H1 (cell line): ENCODE results near the gene TEDDM1. TPM values are rescaled to one million over a fixed set of nuclear protein-coding genes. Genes with fewer than 3 reads are reported as not detected.

Experiments used
- CTCF ChIA-PET: fragments of 300-600 bp; sonication (Branson Sonifier 250); formaldehyde crosslinking; loops from one replicate; lab custom pipeline; 2021; ENCODE audit not compliant: partially characterized antibody; lab: Charles Lee
- POLR2A ChIA-PET: fragments of 300-600 bp; sonication (Branson Sonifier 250); formaldehyde crosslinking; loops from one replicate; lab custom pipeline; 2021; ENCODE audit warnings: inconsistent platforms; ENCODE audit not compliant: partially characterized antibody; lab: Charles Lee
- DNase-seq, 2 experiments: peaks; one replicate each; pipeline versions ENCODE4 v3.0.0 to v3.0.0-alpha.2; 2010 to 2022; ENCODE audit warnings: low spot score in 2 of 2, low read depth in 1 of 2, mixed read lengths in 1 of 2
- FAIRE-seq: peaks from 2 replicates; lab custom pipeline; 2011; peaks lifted over from hg19 to GRCh38; lab: Jason Lieb, UNC
- H2AFZ ChIP-seq: 2 replicates; pipeline ENCODE4 v1.8.1; 2012; ENCODE audit warnings: low read length, inconsistent platforms
- H2AK5ac ChIP-seq: 2 replicates; pipeline ENCODE4 v1.6.1; 2013; ENCODE audit warnings: low read depth, low read length
- H2BK120ac ChIP-seq: replicated peaks from 2 replicates; pipeline ENCODE3; 2013; ENCODE audit warnings: low read depth, low read length, inconsistent platforms
- H2BK12ac ChIP-seq: 2 replicates; pipeline ENCODE4 v1.6.1; 2013; ENCODE audit warnings: low read depth, low read length
- H2BK15ac ChIP-seq: 2 replicates; pipeline ENCODE4 v1.6.1; 2013; ENCODE audit warnings: low read length
- H2BK20ac ChIP-seq: 2 replicates; pipeline ENCODE4 v1.6.1; 2013; ENCODE audit warnings: low read length
- H2BK5ac ChIP-seq: 2 replicates; pipeline ENCODE4 v1.6.1; 2013; ENCODE audit warnings: low read depth, low read length
- H3K14ac ChIP-seq: 2 replicates; pipeline ENCODE4 v1.6.1; 2013; ENCODE audit warnings: inconsistent platforms; ENCODE audit not compliant: insufficient read length
- H3K18ac ChIP-seq: 2 replicates; pipeline ENCODE4 v1.6.1; 2013; ENCODE audit warnings: low read length; ENCODE audit errors: extremely low read depth
- H3K23ac ChIP-seq: 2 replicates; pipeline ENCODE4 v1.6.1; 2013; ENCODE audit warnings: inconsistent platforms; ENCODE audit not compliant: insufficient read length
- H3K23me2 ChIP-seq: 2 replicates; pipeline ENCODE4 v1.6.1; 2013; ENCODE audit warnings: low read depth, low read length
- H3K27ac ChIP-seq: 2 replicates; pipeline ENCODE4 v1.6.1; 2011; ENCODE audit warnings: low read depth, low read length, inconsistent platforms
- H3K27me3 ChIP-seq, 4 experiments: replicated peaks in 1 of 4; 1 replicate in 1 of 4; 2 replicates in 3 of 4; pipeline versions ENCODE4 v1.6.1 to v1.8.1; 2011 to 2013; ENCODE audit warnings: low read length in 3 of 4, mild to moderate bottlenecking in 3 of 4, inconsistent platforms in 2 of 4, mixed read lengths in 2 of 4, moderate library complexity in 1 of 4; ENCODE audit not compliant: control insufficient read depth in 3 of 4, insufficient read depth in 3 of 4; ENCODE audit errors: extremely low read depth in 1 of 4
- H3K36me3 ChIP-seq, 4 experiments: 2 replicates each; pipeline versions ENCODE4 v1.6.1 to v1.8.1; 2011 to 2013; ENCODE audit warnings: mild to moderate bottlenecking in 4 of 4, low read length in 3 of 4, moderate library complexity in 2 of 4, control low read depth in 1 of 4, inconsistent platforms in 1 of 4; ENCODE audit not compliant: insufficient read depth in 4 of 4, control insufficient read depth in 2 of 4
- H3K4ac ChIP-seq: replicated peaks from 2 replicates; pipeline ENCODE3; 2013; ENCODE audit warnings: low read length, low read depth, mixed read lengths, inconsistent platforms; ENCODE audit not compliant: insufficient read length
- H3K4me1 ChIP-seq, 4 experiments: replicated peaks in 1 of 4; 1 replicate in 1 of 4; 2 replicates in 3 of 4; pipeline versions ENCODE4 v1.6.1 to v1.8.1; 2011 to 2013; ENCODE audit warnings: low read length in 3 of 4, inconsistent platforms in 2 of 4, mixed read lengths in 1 of 4; ENCODE audit not compliant: insufficient read depth in 4 of 4, control insufficient read depth in 3 of 4
- H3K4me2 ChIP-seq, 2 experiments: 2 replicates each; pipeline versions ENCODE4 v1.6.1 to v1.8.1; 2011 to 2013; ENCODE audit warnings: low read depth in 2 of 2, low read length in 2 of 2, control low read depth in 1 of 2, inconsistent platforms in 1 of 2, mild to moderate bottlenecking in 1 of 2; ENCODE audit not compliant: insufficient read depth in 1 of 2
- H3K4me3 ChIP-seq, 4 experiments: fragments of 200-600, 300-600 bp in 1 of 4; sonication (generic), shearing (Covaris generic), sonication (Bioruptor Twin) in 1 of 4; 2 replicates each; pipeline versions ENCODE4 v1.5.1 to v1.8.1; 2011 to 2016; ENCODE audit warnings: low read length in 4 of 4, low read depth in 3 of 4, control low read depth in 2 of 4, inconsistent platforms in 2 of 4, mild to moderate bottlenecking in 2 of 4, mixed read lengths in 1 of 4, moderate library complexity in 1 of 4; ENCODE audit not compliant: insufficient read depth in 2 of 4; ENCODE audit errors: extremely low read depth in 1 of 4
- H3K56ac ChIP-seq: replicated peaks from 2 replicates; pipeline ENCODE3; 2013; ENCODE audit warnings: low read depth, mild to moderate bottlenecking, mixed read lengths, low read length, inconsistent platforms; ENCODE audit not compliant: insufficient read length
- H3K79me1 ChIP-seq: 2 replicates; pipeline ENCODE4 v1.6.1; 2013; ENCODE audit warnings: low read depth, low read length, control low read depth
- H3K79me2 ChIP-seq, 2 experiments: 2 replicates each; pipeline versions ENCODE4 v1.6.1 to v1.8.1; 2012 to 2013; ENCODE audit warnings: low read length in 2 of 2, mild to moderate bottlenecking in 2 of 2, inconsistent platforms in 1 of 2; ENCODE audit not compliant: insufficient read depth in 2 of 2, control insufficient read depth in 1 of 2
- H3K9ac ChIP-seq, 4 experiments: replicated peaks in 1 of 4; 1 replicate in 1 of 4; 2 replicates in 3 of 4; pipeline versions ENCODE4 v1.6.1 to v1.8.1; 2011 to 2013; ENCODE audit warnings: low read depth in 3 of 4, low read length in 3 of 4, control low read depth in 2 of 4, mild to moderate bottlenecking in 2 of 4, moderate library complexity in 2 of 4, inconsistent platforms in 1 of 4; ENCODE audit errors: extremely low read depth in 1 of 4
- H3K9me3 ChIP-seq, 2 experiments: 2 replicates each; pipeline versions ENCODE4 v1.6.1 to v1.8.1; 2012 to 2013; ENCODE audit warnings: mild to moderate bottlenecking in 2 of 2, moderate library complexity in 2 of 2, control low read depth in 1 of 2, inconsistent platforms in 1 of 2, low read depth in 1 of 2, low read length in 1 of 2, mixed read lengths in 1 of 2; ENCODE audit not compliant: insufficient read depth in 2 of 2
- H4K20me1 ChIP-seq, 2 experiments: replicated peaks in 1 of 2; 2 replicates each; pipeline versions ENCODE3 to v1.8.1; 2011 to 2013; ENCODE audit warnings: inconsistent platforms in 2 of 2, low read length in 2 of 2, mild to moderate bottlenecking in 1 of 2; ENCODE audit not compliant: insufficient read depth in 2 of 2, control insufficient read depth in 1 of 2
- H4K5ac ChIP-seq: 2 replicates; pipeline ENCODE4 v1.6.1; 2013; ENCODE audit warnings: low read length, low read depth, mixed read lengths, inconsistent platforms; ENCODE audit not compliant: insufficient read length
- H4K8ac ChIP-seq: 2 replicates; pipeline ENCODE4 v1.8.0; 2013; ENCODE audit warnings: mild to moderate bottlenecking, moderate library complexity, low read length, inconsistent platforms; ENCODE audit not compliant: insufficient read depth; ENCODE audit errors: extremely low read depth
- H4K91ac ChIP-seq: replicated peaks from 2 replicates; pipeline ENCODE3; 2013; ENCODE audit warnings: low read length, mixed read lengths, inconsistent platforms; ENCODE audit not compliant: insufficient read length
- NRF1 ChIP-seq: IDR thresholded peaks from 2 replicates; pipeline ENCODE4 v1.6.1; 2011; ENCODE audit warnings: mild to moderate bottlenecking, low read depth, low read length, improper control_type of control experiment
- RXRA ChIP-seq: IDR thresholded peaks from 2 replicates; pipeline ENCODE4 v1.6.1; 2011; ENCODE audit warnings: low read depth, mild to moderate bottlenecking, low read length, moderate library complexity; ENCODE audit not compliant: insufficient read depth
- WGBS, 2 experiments: shearing (Covaris generic) in 1 of 2; methylation state at CpG; one replicate each; pipeline versions ENCODE4 v1.1.6 to v1.1.7; 2013 to 2015; ENCODE audit warnings: low lambda C conversion rate in 2 of 2, mixed read lengths in 2 of 2, inconsistent platforms in 1 of 2, low coverage in 1 of 2, missing lambda C conversion rate in 1 of 2; ENCODE audit not compliant: insufficient replicate concordance in 2 of 2, insufficient coverage in 1 of 2, insufficient read length in 1 of 2; ENCODE audit errors: extremely low coverage in 1 of 2, missing lambda C conversion rate in 1 of 2; 5-methylcytosine and 5-hydroxymethylcytosine counted together
- polyA plus RNA-seq, 7 experiments: library from polyadenylated mRNA; depleted of rRNA in 3 of 7; stranded (reverse) in 5 of 7; unstranded in 2 of 7; fragments of >200 nt in 5 of 7; fragments of 200-250 nt in 2 of 7; gene quantifications; 1 replicate in 5 of 7; 2 replicates in 1 of 7; 4 replicates in 1 of 7; pipeline versions ENCODE4 v1.2.1 to v1.2.3, GENCODE V29; 2011 to 2013; ENCODE audit warnings: missing spikeins in 2 of 7, mixed read lengths in 2 of 7
- total RNA-seq: library from RNA; stranded (reverse); fragmentation: NEBNext Ultra II Directional; extraction: Animal tissue kit (Norgen Biotek cat#: 25700); gene quantifications from 2 replicates; pipeline ENCODE4 v1.2.1, GENCODE V29; 2021

The TEDDM1 gene
- total and polyA plus RNA-seq, 2 of the 8 experiments (the other 6 are each of a cell fraction or from before 2014, with no cell fraction given) = not detected

DNA sequence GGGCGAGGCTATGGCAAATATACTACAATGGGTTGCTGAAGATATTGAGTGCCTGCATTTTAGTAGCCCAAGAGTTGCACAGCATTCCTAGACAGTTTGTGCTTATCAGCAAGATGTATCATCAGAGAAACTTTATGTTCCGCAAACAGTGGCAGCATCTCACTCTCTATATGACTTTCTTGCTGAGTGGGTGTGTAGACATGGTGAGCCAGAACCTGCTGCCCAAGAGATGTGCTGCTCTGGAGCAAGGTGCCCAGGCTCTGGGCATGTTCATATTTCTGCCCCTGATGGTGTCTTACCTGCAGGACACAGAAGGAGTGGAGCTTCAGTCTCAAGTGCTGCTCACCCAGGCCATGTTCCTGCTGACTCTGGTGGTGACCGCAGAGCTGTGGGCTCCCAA is 41.3 kb upstream of the TEDDM1 start:
- Histone ChIP-seq H3K79me2 (no peaks in the 10 kb centered on the region), H2AK5ac (no peak overlapping the region), H3K27ac (no peak overlapping the region), H3K18ac (no peak overlapping the region), H3K79me1 (no peaks in the 10 kb centered on the region), H3K36me3 (no peaks in the 10 kb centered on the region), H3K23me2 (no peaks in the 10 kb centered on the region), H2BK20ac (no peak overlapping the region), H4K8ac (no peak overlapping the region), H3K56ac (no peak overlapping the region), H3K4me1 (peaks cover 0 to 8% (median 3%) of the 10 kb centered on the region in 4 experiments; a peak in 4 of 7 replicates), H4K5ac (no peak overlapping the region), H4K91ac (no peak overlapping the region), H3K27me3 (no peaks in the 10 kb centered on the region), H2BK120ac (no peak overlapping the region), H3K4ac (no peak overlapping the region), H2BK15ac (no peak overlapping the region), H4K20me1 (no peaks in the 10 kb centered on the region), H3K4me2 (no peak overlapping the region), H3K23ac (no peak overlapping the region), H3K4me3 (no peak overlapping the region), H3K9ac (no peak overlapping the region), H3K14ac (no peak overlapping the region), H2BK5ac (no peak overlapping the region), H3K9me3 (peaks cover 7 to 16% of the 10 kb centered on the region in 2 experiments; a peak in 3 of 4 replicates), H2BK12ac (no peak overlapping the region), H2AFZ (no peak overlapping the region)
- no peak for FAIRE-seq
- 93% methylated on average over 3 of the region's 3 CpGs; no CpG with 5 or more reads in 1 of the 2 experiments for WGBS, 2 experiments
- no peak for DNase-seq
- ChIA-PET POLR2A (no interaction called here), CTCF (interaction anchor here (1.6 kb wide), 1 partner anchor 154 kb away, joined by 4 read pairs; no protein-coding TSS in a partner anchor)
- TF ChIP-seq RXRA (no peak), NRF1 (no peak)
